Activated gamma-delta T cell treated with anti-CD3 and anti-CD28 coated beads, Interleukin-2, amount 50 U/mL, for 16 hours (primary cell): ENCODE results near the gene TLR2.
"Not testable (repeated sequence)": the region's sequence is repeated elsewhere in the genome, so short reads cannot be mapped to it uniquely, and the experiment has no call there.

Experiments
- DNase-seq: peaks from one replicate; pipeline ENCODE4 v3.0.0-alpha.2; 2020; ENCODE audit warnings: low read depth

The TLR2 gene

GRCh38 chr4:153661215-153661822, 22.8 kb upstream of the TLR2 start:
- DNase-seq: no peak

GRCh38 chr4:153661908-153662307, 22.2 kb upstream of the TLR2 start:
- DNase-seq: no peak

GRCh38 chr4:153663667-153664066, 20.4 kb upstream of the TLR2 start:
- no peak for DNase-seq

GRCh38 chr4:153666505-153666904, 17.6 kb upstream of the TLR2 start:
- not testable (repeated sequence) for DNase-seq

- DNase-seq: no peak
Measured at GRCh38 chr4:153668647-153669046, 15.4 kb upstream of the TLR2 start.

- no peak for DNase-seq
Measured at GRCh38 chr4:153669838-153670237, 14.2 kb upstream of the TLR2 start.

- DNase-seq: no peak
Measured at GRCh38 chr4:153676486-153676885, 7.6 kb upstream of the TLR2 start.

- no peak for DNase-seq
Measured at GRCh38 chr4:153676984-153677383, 7.1 kb upstream of the TLR2 start.

- no peak for DNase-seq
Measured at GRCh38 chr4:153679486-153679885, 4.6 kb upstream of the TLR2 start.

GRCh38 chr4:153683763-153684181, 308 bp upstream of the TLR2 start:
- no peak for DNase-seq

GRCh38 chr4:153684971-153685371, 891 bp downstream of the TLR2 start:
- no peak for DNase-seq

GRCh38 chr4:153704522-153704921, 20.4 kb downstream of the TLR2 start:
- no peak for DNase-seq

GRCh38 chr4:153705743-153706468, 21.8 kb downstream of the TLR2 start:
- DNase-seq: no peak

GRCh38 chr4:153706519-153706918, 22.4 kb downstream of the TLR2 start:
- DNase-seq: no peak

- DNase-seq: no peak
Measured at GRCh38 chr4:153710681-153711080, 26.6 kb downstream of the TLR2 start.

- no peak for DNase-seq
Measured at GRCh38 chr4:153713866-153714646, 30.0 kb downstream of the TLR2 start.

- no peak for DNase-seq
Measured at GRCh38 chr4:153722036-153722435, 38.0 kb downstream of the TLR2 start.

GRCh38 chr4:153724606-153725005, 40.5 kb downstream of the TLR2 start:
- DNase-seq: no peak

GRCh38 chr4:153725136-153725830, 41.2 kb downstream of the TLR2 start:
- DNase-seq: no peak

GRCh38 chr4:153725831-153726154, 41.7 kb downstream of the TLR2 start:
- DNase-seq: no peak

GRCh38 chr4:153728151-153728550, 44.1 kb downstream of the TLR2 start:
- DNase-seq: no peak

- no peak for DNase-seq
Measured at GRCh38 chr4:153728660-153729059, 44.6 kb downstream of the TLR2 start.

- DNase-seq: no peak
Measured at GRCh38 chr4:153729895-153730294, 45.8 kb downstream of the TLR2 start.
